COR-L47 (cell line): Measurements from ENCODE around the gene NGFR.

ENCODE experiments used
- DNase-seq: peaks from one replicate; lab custom pipeline; 2025; lab: John Stamatoyannopoulos, UW

Gene NGFR, protein sequence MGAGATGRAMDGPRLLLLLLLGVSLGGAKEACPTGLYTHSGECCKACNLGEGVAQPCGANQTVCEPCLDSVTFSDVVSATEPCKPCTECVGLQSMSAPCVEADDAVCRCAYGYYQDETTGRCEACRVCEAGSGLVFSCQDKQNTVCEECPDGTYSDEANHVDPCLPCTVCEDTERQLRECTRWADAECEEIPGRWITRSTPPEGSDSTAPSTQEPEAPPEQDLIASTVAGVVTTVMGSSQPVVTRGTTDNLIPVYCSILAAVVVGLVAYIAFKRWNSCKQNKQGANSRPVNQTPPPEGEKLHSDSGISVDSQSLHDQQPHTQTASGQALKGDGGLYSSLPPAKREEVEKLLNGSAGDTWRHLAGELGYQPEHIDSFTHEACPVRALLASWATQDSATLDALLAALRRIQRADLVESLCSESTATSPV

DNA sequence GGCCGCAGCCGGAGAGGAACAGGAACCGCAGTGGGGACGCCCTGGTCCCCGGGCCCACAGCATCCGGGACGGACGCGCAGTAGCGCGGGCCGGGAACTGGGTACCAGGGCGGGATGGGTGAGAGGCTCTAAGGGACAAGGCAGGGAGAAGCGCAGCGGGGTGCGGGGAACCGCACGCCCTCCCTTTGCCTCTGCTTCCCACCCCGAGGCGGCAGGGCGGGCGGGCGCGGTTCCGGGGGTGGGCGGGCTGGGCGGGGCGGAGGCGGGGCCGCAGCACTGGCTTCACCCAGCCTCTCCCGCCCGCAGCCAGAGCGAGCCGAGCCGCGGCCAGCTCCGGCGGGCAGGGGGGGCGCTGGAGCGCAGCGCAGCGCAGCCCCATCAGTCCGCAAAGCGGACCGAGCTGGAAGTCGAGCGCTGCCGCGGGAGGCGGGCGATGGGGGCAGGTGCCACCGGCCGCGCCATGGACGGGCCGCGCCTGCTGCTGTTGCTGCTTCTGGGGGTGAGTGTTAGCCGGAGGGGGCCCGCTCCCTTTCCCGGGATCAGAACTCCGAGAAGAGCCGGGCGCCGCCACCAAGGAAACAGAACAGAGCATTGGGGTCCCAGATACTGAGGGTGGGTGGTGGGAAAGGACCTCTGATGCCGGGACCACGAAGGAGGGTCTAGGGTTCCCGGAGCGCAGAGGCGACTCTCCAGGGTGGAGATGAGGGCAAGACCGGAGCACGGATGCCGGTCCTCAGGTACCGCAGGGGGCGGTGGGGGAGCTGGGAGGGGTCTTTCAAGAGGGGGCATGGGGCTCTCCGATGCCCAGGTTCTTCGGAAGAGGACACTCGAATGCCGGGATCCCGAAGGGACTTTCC lies at the start of gene NGFR:
Gene NGFR, plus strand, starts transcription at position 308 of the 856 bp plus-strand sequence. Its CDS starts 125 bp downstream, at position 433.
- peak; percentile 39 for DNase-seq

DNA sequence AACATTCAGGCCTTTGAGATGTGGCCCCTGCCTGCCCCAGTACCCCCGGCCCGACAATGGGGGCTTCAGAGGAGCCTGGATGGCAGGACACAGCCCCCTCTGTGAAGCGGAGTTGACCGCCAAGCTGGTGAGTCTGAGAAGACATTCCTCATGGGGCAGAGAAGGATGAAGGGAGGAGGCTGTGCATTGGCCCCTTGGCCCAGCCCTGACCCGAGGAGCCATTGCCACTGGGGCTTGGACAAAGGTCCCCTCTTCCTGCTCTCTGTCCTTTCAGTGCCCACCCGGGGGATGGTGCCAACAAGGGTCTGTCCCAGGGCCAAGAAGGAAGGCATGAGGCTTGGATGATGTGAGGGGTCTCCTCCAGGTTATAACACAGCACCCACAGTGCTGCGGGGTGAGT lies 49.5 kb upstream of the NGFR start:
- DNase-seq = no peak

DNA sequence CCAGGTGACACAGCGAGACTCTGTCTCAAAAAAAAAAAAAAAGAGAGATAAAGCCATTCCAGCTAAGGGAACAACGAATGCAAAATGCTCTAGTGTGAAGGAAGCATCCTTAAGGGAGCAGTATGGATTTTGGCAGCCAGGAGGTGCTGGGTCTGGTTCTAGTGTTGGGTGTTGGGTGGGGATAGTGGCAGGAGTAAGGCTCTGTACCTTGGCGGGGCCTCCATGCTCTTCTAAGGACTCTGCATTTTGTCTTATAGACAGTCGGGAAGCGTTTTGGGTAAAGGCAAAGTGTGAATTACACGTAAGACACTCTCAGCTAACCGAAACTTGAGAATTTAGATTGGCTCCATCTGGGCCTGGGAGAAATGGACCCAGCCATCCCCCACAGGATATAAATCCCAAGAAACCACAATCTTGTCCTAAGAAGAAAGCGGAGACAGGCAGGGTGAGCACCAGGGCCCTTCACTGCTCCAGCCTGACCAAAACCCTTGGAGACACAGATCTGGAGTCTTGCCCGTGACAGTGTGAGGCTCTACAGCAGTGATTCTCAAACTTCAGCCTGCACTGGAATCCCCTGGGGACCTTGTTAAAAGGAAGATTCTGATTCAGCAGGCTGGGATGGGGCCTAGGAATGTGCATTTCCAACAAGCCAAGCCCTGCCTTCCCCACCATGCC lies 47.3 kb upstream of the NGFR start:
- DNase-seq = no peak

DNA sequence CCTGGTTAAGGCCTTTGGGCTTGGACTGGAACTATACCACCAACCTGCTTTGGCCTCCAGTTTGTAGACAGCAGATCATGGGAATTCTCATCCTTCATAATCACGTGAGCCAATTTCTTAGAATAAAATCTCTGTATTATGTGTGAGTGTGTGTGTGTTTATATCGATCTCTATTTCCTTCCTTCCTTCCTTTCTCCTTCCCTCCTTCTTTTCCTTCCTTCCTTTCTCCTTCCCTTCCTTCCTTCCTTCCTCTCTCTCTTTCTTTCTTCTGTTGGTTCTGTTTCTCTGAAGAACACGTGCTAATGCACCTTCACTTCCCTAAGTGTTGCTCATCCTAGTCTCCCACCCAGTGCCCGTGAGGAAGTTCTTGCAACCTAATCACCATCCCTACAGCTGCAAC lies 44.9 kb upstream of the NGFR start:
- no peak for DNase-seq

DNA sequence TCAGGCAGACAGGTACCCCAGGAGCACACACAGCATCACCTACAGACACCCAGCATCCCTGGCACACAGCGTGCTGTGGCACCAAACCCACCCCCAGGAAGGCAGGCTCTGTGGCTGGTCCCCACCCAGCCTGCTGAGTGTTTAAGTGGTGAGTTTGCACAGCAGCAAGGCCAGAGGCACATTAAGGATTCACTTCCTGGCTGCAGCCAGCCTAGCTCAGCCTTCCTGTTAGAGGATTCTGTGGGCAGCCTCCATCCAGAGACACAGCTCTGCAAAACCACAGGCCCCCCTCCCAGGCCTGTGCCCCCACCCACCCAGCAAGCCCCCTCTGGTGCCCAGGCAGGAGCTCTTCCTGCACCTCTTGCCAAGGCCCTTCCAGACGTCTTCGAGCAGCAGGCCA lies 44.4 kb upstream of the NGFR start:
- no peak for DNase-seq

DNA sequence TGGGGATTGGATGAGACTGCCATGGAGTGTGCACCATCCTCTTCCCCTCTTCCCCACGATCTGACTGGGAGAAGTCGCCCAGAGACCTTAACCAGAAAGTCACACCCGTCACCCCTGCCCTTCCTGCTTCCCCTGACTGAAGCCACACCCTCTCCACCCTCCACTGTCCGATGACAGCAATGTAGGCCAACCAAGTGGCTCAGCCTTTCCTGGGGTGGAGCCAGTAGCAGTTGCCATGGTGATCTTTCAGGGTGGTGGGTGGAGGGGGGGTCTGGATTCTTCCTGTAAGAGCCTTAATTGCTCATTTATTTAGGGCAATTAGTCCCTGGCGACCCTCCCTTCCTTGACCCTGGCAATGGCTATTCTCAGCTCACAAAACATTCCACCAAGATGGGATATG lies 42.9 kb upstream of the NGFR start:
- DNase-seq = no peak

DNA sequence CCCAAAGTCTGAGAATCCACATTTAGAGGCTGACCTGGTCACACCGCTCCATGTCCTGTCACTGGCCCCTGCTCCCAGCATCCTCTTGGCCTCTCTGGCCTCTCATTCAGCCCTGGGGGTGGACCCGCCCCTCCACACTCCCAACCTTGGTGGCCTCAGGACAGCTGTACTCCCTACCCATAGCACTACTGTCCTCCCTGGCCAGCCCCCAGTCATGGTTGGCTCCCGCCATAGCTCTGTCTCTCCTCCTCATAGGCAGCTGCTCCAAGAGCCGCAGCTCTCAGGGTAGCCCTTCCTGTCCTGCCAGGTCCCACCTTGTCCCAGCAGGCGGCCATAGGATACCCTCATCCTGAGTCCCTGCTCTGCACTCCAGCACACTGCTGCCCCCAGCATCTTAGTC lies 42.4 kb upstream of the NGFR start:
- DNase-seq = no peak

DNA sequence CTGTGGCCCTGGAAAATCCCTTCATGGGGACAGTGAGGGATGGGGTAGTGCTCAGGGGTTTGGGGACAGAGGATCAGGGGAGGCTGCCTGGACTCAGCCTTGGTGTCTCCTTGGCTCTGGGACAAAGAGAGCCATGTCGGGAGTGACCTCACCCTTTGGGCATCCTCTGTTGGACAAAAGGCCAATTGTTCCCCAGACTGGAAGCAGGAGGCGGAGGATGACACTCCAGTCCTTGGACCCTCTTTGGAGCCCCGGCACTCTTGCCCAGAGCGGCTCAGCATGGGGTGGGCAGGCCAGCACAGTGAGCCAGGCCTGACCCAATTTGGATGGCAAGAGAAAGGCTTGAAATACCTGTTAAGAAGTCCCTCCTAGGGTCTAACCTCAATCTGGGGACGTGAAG lies 41.0 kb upstream of the NGFR start:
- no peak for DNase-seq

DNA sequence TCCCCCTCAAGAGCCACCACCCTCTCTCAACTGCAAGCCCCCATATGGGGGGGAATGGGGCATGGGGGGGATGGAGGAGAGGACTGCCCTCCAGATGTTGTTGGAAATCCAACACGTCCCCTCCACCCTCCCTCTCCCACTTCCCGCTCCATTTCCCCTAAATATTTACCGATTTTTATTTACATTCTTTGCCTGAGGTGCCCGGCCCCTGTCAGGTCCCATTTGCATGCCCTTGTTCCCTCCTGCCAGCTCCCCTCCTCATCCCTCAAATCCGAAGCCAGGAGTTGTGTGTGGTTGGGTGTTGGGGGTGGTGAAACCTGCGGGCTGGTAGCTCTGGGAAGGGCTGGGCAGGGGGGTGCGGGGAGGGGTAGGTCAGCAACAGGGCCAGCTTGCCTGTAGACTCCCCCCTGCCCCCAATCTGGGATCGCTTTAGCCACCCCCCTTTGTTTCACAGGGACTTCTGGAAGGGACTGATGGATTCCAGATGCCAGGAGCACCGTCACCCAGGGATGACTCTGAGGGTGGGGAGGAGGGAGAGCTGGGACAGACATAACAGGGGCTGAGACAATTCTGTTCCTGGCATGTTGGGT lies 39.7 kb upstream of the NGFR start:
- no peak for DNase-seq

DNA sequence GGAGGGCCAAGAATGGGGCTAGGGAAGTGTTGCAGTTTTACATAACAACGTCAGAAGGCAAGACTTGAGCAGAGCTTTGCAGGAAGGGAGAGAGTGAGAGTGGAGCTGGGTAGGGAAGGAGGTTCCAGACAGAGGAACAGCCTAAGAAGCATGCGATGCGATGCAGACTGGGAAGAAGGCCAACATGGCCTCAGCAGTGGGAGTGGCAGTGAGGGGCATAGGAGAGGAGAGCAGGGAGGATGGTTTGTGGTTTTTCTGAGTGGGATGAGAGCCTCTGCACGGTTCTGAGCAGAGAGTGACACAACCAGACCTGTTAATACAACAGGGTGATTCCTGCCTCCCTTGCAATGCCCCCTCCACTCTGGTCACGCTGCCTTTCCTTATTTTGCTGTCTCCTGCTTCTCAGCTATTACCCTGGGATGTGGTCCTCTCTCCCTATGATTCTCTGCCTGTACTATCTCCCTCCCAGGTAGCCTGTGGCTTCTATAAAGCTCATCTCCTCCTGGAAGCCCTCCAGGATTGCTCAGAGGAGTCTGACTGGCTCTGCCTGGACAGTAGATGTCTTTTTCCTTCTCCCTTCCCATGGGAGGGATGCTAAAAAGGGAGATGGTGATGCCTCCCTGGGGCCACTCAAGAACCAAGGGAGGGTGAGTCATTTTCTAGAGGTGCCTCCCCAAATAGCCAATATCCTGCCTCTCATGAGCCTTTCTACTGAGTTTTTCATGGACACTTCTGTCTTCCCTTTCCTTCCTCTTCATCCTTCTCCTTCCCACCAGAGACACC lies 38.7 kb upstream of the NGFR start:
- no peak for DNase-seq

DNA sequence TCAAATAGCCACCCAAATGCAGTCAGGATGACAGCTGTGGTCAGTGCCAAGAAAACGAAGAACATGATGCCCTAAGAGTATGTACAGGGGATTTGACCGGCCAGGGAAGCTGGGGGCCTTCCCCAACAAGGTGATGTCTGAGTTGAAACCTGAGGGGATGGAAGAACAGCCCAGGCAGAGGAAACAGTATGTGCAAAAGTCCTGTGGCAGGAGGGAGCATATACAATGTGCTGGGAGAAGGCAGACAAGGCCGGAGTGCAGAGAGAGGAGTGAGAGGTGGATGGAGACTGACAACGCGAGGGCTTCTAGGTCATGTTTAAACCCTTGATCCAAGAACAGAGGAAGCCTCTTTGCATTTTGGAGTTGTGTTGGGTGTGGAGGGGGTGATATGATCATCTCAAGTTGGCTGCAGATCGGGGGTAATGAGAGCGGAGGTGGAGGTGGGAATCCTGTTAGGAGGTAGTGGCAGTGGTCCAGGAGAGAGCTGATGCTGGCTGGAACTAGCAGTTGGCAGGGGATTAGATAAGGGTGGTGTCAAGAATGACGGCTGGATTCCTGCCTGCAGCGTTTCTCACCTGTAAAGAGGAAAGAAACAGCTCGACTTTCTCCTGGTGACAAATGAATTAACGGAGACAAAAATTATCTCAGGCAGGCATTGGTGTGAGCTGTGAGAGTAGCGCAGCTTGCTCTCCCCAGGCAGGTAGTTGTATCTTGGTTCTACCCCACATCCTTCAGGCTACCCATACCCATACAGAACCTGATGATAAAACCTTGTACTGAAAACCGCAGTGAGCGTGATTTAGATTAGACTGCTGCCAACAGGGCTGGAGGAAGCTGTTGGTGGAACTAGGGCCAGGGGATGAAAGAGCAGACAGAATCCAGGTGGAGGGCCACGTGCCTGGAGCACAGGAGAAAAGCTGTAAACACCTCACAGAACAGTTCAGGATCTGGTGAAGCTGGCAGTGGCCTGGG lies 37.2 kb upstream of the NGFR start:
- DNase-seq = no peak

DNA sequence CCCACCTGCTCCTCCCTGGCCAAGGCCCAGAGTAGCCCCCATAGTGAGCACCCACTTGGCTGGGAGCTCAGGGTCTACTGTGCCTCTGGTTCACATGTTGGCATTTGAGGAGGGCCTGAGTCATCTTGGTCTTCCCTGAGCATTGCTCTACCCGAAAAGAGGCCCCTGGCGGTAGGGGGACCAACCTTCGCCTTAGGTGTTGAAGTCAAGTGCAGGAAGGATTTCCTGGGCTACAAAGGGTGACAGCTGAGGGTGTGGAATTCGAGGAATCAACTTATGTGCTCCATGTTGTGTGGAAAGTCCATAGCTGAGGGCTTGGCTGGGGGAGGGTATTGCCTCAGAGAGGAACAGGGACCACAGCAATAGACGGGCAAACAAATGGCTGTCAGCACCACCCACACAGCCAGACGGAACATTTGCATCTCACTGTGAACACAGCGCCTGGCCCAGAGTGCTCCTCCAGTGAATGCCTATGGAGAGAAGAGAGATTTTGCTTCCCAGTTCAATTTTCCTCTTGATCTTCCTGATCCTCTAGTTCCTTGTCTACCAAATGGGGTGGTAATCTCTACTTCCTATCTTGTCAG lies 35.6 kb upstream of the NGFR start:
- DNase-seq = no peak

DNA sequence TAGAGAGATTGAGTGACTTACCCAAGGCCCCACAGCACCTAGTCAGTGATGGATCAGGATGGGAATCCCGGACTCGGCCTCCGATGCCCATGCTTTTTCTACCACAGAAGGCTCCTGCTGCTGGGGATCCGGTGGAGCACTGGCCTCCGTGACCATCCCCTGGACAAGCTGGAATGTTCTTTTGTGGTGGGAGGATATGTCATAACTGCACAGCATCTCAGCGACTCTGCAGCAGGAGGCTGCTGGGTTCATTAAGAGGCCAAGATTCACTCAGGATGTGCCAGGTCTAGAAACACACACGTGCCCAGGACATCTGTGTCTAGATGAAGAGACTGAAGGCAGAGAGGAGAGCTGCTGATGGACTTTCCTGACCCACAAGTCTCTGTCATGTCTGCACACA lies 34.7 kb upstream of the NGFR start:
- no peak for DNase-seq

DNA sequence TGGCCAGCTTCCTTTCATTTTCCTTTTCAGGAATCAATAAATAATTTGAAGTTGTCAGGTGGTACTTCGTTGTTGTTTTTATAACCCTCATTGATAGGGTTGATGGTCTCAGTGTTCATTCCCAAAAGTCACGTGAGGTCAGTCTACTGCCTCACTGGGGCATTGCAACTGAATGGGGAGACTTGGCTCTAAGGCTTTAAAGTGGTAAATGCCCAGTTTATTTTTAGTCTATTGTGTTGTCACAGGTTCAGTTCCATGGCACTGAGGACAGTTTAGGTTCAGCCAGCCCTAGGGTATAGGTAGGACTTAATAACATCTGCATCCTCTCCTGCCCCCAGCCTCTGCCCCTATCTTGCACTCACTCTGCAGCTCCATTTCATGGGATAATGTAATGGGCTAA lies 33.5 kb upstream of the NGFR start:
- DNase-seq = no peak

DNA sequence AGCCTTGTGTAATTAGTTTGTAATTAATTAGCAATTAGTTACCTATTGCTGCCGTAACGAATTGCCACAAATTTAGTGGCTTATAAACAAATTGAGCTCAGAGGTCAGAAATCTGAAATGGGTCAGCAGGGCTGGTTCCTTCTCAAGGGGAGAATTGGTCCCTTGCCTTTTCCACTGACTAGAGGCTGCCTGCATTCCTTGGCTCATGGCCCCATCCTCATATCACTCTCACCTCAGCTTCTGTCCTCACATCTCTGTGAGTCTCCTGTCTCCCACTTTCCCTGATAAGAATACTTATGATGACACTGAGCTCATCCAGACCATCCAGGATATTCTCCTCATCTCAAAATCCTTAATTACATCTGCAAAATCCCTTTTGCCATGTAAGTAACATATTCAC lies 31.0 kb upstream of the NGFR start:
- no peak for DNase-seq

DNA sequence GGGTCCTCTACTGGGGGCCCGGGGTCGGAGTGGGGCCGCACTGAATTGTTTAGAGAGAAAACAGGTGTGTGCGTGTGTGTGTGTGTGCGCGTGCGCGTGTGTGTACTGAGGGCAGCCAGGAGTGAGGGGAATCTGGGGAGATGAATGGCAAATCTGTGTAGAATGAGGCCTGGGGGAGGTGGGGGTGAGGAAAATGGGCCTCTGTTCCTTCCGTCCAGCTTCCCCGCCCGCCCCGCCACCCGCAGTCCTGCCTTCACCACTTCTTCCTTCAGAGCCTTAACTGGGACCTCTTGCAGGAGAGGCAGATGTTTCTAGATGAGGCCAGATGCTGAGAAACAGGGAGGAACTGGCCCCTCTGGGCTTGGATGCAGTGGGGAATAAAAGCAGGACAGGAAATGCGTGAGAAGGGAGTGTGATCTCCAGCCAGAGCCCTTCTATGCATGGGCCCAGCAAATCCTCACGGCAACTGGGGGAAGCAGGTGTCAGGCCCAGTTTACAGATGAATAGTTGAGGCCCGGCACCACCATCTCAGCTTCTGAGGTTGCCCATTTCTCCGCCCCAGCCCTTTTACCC lies 29.7 kb upstream of the NGFR start:
- no peak for DNase-seq

DNA sequence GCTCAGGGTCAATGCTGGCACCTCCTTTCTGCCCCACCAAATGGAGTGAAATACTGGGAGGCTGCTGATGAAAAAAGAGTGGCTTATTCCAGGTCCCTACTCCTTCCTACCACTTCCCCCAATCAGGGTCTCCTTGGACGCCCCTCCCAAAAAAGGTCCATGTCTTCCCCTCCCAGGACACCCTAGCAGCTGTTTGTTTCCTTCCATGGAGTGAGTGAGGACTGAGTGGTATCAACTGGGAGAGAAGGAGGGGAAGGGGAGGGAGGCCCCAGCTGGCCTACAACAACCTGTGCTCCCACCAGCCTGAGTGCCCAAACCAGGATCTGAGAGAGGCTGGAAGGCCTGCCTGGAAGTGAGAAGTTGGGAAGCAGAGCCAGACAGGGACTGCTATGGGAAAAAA lies 28.7 kb upstream of the NGFR start:
- DNase-seq = no peak

DNA sequence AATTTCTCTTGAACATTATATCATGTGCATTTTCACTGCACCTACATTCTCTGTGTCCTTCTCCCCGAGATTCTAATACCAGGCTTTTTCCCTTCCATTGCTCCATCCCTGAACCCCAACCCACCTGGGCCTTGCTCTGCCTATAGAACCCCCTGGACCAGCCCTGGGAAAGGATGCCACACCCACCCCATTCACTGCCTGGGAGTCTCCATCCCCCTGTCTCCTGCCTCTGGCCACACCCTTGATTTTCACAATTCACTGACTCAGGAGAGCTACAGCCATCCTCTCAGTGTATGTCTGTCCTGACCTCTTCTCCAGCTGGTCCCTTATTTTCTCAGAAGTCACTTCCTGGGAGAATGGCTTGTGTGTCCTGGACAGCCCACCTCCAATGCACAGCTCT lies 27.9 kb upstream of the NGFR start:
- DNase-seq = no peak

DNA sequence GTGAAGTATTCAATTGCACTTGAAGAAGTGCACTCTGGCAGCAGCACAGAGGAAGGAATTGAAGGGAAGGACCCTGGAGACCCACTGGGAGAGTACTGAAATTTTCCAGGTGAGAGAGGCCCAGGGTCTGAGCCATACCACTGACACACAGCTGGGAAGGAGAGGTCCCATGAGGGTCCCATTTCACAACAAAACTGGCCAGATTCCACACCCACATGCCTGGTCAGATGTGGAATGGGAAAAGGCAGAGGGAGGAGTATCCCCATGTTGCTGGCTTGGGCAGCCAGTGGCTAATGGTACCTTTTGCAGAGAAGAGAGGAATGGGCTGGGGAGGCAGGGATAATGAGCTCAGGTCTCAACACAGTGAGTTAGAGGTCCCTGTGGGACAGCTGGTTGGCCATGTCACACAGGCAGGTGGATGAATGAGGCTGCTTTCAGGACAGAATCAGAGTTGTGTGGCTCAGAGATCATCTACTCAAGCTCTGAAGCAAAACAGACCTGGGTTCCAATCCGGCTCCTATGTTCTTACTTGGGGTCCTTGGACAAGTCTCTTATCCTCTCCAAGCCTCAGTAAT lies 26.2 kb upstream of the NGFR start:
- no peak for DNase-seq
